Sigmoid colon (tissue), 4 donors: ENCODE results near the gene UMODL1.

Experiments used
- POLR2A ChIP-seq, 2 donors: fragments of 450-650 bp; IDR thresholded peaks; one replicate each; pipeline ENCODE4 v1.6.1; 2016; ENCODE audit warnings: antibody characterized with exemption in 2 of 2, mild to moderate bottlenecking in 2 of 2, moderate library complexity in 2 of 2
- POLR2AphosphoS5 ChIP-seq, 4 donors: sonication (generic); formaldehyde crosslinking; IDR thresholded peaks; one replicate each; pipeline ENCODE4 v1.6.1; 2017; ENCODE audit warnings: antibody characterized with exemption in 4 of 4

DNA sequence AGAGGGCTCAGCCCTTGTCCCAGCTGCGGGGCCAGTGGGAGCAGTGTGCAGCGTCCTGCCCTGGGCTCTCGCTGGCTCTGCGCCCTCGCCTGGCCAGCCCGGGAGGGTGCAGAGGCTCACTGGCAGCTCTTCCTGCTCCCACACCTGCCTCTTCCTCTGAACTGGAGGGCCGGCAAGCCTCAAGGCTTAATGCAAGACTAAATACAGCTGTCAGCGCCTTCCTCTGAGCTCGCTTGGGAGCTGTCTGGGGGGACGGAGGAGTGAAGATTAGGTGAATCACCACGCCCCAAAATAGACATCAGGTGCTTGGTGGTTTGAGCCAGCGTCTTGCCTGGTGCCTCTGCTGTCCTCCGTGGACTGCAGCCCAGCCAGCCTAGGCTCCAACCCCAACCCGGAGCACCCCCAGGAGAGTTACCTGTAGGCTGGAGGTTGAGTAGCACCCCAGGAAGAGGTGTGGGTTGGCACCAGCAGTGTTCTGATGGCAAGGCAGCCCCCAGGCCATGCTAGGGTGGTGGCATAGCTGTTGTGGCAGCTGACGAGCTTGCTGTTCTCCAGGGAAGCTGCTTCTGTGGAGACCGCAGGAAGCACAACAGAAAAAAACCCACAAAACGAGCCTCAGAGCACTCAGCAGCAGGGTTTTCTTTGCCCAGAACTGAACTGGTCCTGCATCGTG is 36.9 kb downstream of the UMODL1 start:
- no peak for TF ChIP-seq POLR2A (IDR thresholded peaks at IDR 0.05)
- no peak for TF ChIP-seq POLR2AphosphoS5 (IDR thresholded peaks at IDR 0.05)
